ENCODE data around the gene REC114.

DNA sequence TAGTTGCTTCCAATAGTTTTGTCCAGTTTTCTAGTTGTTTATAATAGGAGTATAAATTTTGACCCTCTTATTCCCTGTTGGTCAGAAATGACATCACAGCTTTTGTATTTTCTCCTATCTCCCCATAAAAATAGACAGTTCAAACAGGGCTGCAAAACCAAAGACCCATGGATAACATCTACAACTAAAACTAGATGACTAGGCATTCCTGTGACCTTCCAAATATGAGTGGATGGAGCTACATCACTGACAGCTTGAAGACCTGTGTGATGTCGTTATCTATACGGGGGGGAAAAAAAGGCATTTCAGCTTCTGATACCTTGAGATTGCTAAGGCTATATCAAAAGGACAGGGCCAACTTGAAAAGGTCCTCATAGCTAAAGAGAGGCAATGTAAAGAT lies 84.6 kb downstream of the REC114 start:
- TF ChIP-seq JUN (CRISPR knock-in tag; IDR thresholded peaks at IDR 0.05) (no peak), ZNF121 (CRISPR knock-in tag; IDR thresholded peaks at IDR 0.05) (no peak), SP1 (CRISPR knock-in tag; conservative IDR thresholded peaks at IDR 0.05) (no peak)
- TF ChIP-seq, protein P1, sequence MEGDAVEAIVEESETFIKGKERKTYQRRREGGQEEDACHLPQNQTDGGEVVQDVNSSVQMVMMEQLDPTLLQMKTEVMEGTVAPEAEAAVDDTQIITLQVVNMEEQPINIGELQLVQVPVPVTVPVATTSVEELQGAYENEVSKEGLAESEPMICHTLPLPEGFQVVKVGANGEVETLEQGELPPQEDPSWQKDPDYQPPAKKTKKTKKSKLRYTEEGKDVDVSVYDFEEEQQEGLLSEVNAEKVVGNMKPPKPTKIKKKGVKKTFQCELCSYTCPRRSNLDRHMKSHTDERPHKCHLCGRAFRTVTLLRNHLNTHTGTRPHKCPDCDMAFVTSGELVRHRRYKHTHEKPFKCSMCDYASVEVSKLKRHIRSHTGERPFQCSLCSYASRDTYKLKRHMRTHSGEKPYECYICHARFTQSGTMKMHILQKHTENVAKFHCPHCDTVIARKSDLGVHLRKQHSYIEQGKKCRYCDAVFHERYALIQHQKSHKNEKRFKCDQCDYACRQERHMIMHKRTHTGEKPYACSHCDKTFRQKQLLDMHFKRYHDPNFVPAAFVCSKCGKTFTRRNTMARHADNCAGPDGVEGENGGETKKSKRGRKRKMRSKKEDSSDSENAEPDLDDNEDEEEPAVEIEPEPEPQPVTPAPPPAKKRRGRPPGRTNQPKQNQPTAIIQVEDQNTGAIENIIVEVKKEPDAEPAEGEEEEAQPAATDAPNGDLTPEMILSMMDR (IDR thresholded peaks at IDR 0.05), result no peak
- TF ChIP-seq, protein P2, sequence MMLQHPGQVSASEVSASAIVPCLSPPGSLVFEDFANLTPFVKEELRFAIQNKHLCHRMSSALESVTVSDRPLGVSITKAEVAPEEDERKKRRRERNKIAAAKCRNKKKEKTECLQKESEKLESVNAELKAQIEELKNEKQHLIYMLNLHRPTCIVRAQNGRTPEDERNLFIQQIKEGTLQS (CRISPR knock-in tag; conservative IDR thresholded peaks at IDR 0.05), result no peak
- TF ChIP-seq, protein P3, sequence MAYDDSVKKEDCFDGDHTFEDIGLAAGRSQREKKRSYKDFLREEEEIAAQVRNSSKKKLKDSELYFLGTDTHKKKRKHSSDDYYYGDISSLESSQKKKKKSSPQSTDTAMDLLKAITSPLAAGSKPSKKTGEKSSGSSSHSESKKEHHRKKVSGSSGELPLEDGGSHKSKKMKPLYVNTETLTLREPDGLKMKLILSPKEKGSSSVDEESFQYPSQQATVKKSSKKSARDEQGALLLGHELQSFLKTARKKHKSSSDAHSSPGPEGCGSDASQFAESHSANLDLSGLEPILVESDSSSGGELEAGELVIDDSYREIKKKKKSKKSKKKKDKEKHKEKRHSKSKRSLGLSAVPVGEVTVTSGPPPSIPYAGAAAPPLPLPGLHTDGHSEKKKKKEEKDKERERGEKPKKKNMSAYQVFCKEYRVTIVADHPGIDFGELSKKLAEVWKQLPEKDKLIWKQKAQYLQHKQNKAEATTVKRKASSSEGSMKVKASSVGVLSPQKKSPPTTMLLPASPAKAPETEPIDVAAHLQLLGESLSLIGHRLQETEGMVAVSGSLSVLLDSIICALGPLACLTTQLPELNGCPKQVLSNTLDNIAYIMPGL (CRISPR knock-in tag; IDR thresholded peaks at IDR 0.05), result no peak
- TF ChIP-seq, protein P4, sequence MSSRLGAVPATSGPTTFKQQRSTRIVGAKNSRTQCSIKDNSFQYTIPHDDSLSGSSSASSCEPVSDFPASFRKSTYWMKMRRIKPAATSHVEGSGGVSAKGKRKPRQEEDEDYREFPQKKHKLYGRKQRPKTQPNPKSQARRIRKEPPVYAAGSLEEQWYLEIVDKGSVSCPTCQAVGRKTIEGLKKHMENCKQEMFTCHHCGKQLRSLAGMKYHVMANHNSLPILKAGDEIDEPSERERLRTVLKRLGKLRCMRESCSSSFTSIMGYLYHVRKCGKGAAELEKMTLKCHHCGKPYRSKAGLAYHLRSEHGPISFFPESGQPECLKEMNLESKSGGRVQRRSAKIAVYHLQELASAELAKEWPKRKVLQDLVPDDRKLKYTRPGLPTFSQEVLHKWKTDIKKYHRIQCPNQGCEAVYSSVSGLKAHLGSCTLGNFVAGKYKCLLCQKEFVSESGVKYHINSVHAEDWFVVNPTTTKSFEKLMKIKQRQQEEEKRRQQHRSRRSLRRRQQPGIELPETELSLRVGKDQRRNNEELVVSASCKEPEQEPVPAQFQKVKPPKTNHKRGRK (CRISPR knock-in tag; IDR thresholded peaks at IDR 0.05; ENCODE audit: borderline replicate concordance), result no peak
- TF ChIP-seq, protein P5, sequence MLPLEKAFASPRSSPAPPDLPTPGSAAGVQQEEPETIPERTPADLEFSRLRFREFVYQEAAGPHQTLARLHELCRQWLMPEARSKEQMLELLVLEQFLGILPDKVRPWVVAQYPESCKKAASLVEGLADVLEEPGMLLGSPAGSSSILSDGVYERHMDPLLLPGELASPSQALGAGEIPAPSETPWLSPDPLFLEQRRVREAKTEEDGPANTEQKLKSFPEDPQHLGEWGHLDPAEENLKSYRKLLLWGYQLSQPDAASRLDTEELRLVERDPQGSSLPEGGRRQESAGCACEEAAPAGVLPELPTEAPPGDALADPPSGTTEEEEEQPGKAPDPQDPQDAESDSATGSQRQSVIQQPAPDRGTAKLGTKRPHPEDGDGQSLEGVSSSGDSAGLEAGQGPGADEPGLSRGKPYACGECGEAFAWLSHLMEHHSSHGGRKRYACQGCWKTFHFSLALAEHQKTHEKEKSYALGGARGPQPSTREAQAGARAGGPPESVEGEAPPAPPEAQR (CRISPR knock-in tag; IDR thresholded peaks at IDR 0.05), result no peak
- TF ChIP-seq, protein P6, sequence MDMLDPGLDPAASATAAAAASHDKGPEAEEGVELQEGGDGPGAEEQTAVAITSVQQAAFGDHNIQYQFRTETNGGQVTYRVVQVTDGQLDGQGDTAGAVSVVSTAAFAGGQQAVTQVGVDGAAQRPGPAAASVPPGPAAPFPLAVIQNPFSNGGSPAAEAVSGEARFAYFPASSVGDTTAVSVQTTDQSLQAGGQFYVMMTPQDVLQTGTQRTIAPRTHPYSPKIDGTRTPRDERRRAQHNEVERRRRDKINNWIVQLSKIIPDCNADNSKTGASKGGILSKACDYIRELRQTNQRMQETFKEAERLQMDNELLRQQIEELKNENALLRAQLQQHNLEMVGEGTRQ (CRISPR knock-in tag; IDR thresholded peaks at IDR 0.05), result no peak
